Stimulated activated naive CD4-positive, alpha-beta T cell treated with Interleukin-2 at 50 U/mL for 16 hours (primary cell): ENCODE measurements around the gene AUH.

Experiments
- DNase-seq: peaks from one replicate; lab custom pipeline; 2025; lab: John Stamatoyannopoulos, UW

AUH gene

DNA sequence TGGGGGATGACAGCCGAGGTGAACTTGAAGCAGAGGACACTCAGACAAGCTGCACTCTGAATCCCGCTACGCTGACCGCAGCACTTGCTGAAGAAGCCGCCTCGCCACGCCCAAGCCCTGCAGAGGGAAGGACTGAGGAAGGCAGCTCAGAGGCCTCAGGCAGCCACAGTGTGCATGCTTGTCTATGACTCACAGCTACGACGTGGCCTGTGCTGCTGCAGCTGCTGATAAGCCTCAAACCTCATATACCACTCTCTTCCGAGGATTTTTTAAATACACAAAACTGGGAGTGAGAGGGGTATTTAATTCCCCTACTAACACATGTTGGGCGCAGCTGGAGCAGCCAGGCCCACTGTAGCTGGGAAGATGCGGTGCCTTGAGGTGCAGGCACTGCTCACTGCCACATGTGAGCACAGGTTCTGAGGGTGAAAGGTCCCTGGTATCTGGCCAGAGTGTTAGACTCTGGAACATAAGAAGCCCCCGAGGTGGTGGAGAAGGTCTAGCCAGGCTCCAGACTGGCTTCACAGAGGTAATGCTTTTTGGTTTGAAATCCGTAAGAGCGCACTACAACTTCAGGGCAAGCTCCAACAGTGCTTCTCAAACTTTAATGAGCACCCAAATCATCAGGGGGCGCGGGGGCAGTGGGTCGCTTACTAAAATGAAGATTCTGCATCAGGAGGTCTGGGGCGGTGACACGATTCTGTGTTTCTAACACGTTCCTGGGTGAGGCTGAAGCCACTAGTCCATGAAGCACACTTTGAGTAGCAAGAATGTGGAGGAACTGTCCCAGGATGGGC, 196.8 kb downstream of the AUH start:
- peak; percentile 70 for DNase-seq
